GM21619 (cell line): Measurements from ENCODE around the gene TOMM6.
"Not testable (repeated sequence)": the region's sequence is repeated elsewhere in the genome, so short reads cannot be mapped to it uniquely, and the experiment has no call there.

Source experiments
- ATAC-seq: cut with Tn5 transposase; IDR thresholded peaks from one replicate; pipeline ENCODE4 v1.9.1; 2021; ENCODE audit not compliant: unreplicated experiment

The TOMM6 gene

DNA sequence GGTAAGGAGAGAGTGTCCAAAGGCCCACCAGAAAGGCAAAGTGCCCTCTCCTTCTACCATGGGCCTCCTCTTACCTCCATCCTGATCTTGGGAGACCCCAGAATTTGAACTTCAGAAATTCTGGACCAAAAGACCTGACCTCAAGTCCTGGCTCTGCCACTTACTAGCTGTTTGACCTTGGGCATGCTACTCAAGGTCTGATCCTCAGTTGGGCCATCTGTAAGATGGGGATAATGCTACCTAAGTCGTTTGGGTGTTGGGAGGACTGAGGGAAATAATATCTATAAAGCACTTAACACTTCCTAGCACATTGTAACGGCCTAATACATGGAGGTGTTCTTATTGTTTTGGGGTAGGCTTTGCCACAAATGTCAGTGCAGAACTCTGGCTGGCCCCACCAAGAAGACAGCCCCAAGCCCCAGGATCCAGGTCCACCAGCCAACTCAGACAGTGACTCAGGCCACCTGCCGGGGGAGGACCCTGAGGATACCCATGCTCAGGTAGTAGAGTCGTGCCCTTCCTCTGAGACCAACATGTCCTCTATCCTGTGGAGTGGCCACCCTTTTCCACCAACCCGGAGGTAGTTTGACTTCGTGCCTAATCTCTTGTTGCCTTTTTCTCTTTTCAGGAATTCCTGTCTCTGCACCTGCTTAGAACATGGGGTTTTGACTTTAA, 4.3 kb upstream of the TOMM6 start:
- ATAC-seq: no peak

DNA sequence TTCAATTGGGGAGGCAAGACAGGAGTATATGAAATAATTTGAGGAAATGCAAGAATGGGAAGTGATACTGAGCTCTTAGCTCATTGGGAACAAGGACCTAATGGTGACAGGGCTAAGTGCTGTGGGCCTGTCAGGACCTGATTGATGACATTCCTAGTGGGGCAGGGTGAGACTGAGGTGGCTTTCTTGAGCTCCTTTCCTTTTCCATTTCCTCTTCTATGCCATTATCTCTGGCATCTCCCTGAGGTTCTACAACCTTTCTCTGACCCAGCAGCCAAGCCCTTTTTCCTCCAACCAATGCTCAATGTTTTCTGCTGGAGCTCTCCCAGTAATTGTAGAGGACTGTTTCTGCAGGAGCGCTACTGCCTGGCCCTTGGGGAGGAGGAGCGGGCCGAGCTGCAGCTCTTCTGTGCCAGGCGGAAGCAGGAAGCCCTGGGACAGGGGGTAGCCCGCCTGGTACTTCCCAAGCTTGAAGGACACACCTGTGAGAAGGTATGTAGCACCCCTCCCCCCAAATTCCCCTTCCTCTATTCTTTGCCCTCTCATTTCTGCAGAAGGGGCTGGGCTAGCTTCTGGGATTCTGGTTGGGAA, 2.8 kb upstream of the TOMM6 start:
- no peak for ATAC-seq

DNA sequence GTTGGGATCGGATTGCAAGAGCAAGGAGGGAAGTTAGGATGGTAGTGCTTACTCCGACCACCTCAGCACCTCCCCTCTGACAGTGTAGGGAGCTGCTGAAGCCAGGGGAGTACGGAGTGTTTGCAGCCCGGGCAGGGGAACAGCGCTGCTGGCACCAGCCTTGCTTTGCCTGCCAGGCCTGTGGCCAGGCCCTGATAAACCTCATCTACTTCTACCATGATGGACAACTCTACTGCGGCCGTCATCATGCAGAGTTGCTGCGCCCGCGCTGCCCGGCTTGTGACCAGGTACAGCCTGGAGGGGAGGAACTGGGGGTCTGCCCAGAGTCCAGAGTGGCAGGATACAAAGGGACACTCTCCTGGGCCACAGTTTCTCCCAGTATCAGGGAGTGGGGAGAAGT, 2.2 kb upstream of the TOMM6 start:
- no peak for ATAC-seq

DNA sequence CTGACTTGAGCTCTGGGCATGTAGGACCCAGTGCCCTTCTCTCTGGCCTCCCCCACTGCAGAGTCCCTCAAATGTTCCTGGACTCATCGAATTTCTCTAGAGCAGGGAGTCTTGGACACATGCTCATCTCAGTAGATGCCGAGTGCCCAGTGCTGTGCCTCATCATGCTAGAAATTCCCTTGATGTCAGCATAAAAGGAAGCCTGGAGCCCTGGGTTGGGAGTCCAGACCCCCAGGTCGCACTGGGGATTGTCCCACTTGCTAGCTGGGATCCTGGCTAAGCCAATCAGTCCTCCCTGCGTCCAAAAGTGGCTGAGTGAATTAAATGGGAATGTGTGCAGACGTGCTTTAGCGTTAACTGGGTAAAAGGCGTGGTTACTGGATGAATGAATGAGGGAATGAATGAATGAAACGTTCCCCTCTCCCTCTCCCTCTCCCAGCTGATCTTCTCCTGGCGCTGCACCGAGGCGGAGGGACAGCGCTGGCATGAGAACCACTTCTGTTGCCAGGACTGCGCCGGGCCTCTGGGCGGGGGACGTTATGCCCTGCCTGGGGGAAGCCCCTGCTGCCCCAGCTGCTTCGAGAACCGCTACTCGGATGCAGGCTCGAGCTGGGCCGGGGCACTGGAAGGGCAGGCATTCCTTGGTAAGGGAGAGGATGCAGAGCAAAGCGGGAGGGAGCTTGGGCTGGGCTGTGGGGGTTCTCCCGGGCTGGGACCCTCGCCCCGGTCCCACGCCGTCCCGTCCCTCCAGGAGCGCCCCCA, 1.6 kb upstream of the TOMM6 start:
- peak; percentile 1 for ATAC-seq

DNA sequence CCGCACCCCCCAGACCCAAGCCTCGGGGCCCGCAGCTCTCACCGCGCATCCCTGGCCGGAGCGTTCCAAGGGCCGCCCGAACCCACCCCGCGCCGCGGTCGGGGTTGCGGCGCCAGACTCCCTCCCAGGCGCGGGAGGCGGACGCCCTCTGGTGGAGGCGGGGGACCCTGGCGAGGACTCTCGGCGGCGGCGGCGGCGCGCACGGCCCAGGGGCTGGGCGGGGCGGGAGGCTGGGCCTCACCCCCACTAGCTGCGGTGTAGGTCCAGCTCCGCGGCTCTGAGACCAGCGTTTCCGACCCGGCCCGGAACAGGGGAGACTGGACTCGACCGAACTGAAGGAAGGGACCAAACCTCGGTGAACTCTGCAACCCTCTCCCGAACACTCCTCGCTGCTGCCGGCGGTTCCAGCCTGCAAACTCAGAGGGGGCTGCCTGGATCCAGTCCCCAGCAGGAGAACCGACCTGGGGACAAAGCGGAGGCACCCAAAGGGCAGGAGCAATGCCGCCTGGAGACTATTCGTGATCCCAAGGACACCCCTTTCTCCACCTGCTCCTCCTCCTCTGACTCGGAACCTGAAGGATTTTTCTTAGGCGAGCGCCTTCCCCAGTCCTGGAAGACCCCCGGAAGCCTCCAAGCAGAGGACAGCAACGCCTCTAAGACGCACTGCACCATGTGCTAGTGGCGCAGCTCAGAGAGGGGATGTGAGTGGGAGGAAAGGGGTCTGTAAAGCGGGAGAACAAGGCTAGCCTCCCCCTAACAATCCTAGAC, 859 bp upstream of the TOMM6 start:
- peak; percentile 50 for ATAC-seq

DNA sequence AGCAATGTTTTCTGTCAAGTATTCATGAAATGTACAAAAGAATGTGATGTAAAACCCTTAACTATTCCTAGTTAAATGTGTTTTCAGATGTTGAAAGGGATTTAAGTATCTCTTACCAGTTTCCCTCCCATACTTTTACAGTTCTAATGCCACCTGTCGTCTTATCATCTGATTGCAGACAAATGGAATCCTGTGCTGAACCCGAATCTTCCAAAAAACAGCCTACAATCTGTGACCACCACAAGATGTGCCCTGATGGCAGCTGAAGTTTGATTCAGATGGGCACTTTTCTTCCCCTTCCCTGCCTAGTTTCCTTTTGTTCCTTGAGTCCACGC, 1.9 kb downstream of the TOMM6 start:
- no peak for ATAC-seq

DNA sequence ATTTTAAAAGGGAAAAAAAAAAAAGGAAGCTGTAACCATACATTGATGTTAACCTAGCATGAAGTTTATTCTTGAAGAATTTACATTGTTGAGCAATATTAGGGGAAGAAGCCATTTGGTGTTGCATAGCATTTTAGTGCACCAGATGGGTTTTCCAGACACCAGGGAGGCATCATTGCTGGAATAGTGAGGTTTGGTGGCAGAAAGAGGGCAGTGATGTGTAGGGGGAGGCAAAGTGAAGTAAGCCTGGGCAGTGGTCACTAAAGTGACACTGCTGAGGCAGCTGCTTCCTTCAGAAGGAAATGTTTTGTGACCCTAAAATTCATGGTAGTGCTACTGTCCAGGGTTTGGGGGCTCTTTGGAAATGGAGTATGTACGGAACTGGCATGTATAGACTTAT, 2.6 kb downstream of the TOMM6 start:
- ATAC-seq: no peak

DNA sequence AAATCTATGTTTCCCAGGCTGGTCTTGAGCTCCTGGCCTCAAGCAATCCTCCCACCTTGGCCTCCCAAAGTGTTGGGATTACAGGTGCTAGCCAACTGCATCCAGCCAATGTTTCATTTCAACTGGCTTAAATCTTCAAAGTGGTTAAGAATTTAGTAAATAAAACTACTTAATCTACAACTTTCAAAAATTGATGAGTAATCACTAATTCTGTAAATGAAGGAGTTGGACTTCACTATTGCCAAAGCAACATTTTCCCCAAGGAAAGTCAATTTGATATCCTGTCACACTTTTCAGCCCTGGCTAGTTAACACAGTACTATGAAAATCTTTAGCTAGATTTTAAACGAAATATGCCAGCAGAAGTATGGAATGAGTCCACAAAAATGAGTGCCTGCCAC, 3.8 kb downstream of the TOMM6 start:
- ATAC-seq: no peak

DNA sequence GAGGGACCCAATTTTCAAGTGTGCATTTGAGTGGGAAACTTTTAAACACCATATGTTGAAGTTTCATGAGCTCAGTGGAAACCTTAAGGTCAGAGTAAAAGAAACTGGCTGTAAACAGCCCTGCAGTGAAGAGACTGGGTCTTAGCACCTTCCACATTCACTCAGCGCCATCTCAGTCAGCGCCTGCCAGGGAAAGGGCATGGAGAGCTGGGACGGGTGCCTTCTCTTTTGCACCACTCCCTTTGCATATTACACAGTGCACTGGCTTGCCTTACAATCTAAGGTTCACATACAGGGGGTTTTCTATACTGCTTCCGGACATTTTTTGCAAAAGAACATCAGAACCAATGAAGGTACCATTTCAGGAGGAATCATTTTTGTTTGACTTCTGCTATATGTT, 4.5 kb downstream of the TOMM6 start:
- ATAC-seq: no peak

DNA sequence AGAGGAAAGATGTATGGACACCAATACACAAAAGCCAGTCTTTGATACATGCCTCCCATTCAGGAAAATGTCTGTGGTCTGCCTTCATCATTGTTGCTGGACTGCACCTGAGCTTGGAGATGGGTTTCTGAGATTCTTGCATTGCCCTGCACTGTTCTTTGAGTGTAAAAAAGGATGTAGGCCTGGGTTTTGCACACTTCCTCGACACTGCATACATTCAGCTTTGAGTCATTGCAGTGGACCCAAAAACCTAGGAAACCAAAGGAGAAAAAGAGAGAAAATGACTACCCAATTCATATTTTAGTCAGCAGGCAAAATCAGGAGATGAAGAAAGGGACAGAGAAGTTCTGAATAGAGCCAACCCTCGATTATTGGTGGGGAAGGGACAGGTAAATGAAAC, 9.0 kb downstream of the TOMM6 start:
- ATAC-seq: no peak

DNA sequence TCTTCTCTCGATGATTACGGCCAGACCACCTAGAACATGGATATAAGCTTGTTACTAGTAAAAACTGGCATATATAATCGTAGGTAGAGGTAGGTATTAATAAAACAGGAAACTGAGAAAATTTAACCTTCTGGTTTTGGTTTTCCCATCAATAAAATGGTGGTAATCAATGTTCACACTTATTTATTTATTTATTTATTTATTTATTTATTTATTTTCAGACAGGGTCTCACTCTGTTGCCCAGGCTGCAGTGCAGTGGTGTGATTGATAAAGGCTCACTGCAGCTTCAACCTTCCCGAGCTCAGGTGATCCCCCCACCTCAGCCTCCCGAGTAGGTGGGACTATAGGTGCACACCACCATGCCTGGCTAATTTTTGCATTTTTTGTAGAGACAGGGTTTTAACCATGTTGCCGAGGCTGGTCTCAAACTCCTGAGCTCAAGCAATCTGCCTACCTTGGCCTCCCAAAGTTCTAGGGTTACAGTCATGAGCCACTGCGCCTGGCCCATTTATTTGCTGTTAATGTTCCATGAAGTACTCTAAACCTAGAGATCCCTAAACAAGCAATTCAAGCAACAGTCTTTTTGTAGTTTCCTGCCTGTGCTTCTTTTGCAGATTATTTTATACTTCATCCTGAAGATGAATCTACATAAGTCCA, 11.5 kb downstream of the TOMM6 start:
- ATAC-seq: no peak

DNA sequence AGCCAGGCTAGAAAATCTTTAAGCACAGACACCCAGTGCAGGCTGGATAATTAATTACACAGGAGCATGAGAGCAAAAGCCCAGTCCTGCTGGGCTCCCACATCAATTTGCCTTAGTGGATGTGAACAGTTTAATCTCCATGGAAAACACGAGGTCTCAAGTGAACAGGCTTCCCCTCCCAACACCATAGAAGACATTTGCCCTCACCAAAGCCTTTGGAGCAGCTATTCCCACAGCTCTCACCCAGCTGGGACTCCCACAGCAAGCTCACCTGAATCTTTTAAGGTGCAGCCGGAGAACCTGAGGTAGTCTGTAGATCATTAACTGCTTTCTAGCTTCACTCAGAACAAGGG, 12.0 kb downstream of the TOMM6 start:
- no peak for ATAC-seq

DNA sequence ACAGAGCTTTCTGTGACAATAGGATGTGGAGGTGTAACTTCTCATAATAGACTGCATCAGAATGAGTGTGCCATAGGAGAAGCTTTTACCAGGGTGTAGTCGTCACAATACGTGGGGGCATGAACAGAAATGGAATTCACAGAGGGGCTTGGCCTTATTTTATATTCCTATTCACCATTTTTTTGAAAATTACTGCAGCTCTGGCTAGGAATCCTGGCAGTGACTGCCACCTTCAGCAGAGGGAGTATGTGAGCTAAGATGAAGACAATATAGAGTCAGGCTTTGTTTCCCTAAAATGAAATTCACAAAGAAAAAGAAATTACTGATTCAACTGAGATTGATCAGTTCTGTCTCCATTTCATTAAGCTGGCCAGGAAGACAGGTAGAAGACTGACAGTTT, 13.9 kb downstream of the TOMM6 start:
- ATAC-seq: no peak

DNA sequence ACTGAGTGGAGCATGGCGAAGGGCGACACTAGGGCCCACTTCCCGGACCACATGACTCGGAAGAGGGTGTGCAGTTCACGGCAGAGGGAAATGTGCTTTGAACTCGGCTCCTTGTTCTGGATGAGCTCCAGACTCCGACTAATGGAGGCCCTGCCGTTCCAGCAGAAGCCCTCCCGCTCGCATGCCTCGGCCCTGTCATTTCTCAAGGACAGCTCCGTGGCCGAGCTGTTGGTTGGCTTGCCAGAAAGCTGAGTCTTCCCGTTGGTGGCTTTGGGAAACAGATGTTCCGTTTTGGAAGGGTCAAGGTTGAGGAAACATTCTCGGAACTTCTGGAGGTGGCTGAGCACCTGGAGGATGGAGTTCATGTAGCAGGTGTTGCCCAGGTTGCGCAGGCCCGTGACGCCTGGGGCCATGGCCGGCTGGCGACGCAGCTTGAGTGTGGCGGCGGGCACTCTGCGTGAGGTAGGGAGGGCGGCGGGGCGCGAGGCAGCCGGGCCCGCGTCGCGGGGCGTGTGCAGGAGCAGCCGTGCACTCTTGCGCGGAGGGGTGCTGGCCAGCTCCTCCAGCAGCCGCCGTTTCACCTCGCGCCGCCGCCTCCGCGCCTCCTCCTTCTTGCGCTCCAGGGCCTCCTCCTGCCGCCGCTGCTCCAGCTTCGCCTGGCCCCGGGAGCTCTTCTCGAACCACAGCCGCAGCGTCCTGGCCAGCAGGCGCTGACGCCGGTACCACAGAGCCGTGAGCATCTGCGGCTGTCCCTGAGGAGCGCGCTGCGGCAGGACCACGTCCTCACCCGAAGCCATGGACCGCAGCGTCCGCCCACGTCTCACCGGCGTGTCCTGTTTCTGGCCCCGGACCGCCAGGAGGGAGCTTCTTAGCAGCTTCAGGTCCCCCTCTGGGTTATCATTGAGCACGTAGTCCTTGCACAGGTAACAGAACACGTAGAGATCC, 18.6 kb downstream of the TOMM6 start:
- ATAC-seq: no peak

DNA sequence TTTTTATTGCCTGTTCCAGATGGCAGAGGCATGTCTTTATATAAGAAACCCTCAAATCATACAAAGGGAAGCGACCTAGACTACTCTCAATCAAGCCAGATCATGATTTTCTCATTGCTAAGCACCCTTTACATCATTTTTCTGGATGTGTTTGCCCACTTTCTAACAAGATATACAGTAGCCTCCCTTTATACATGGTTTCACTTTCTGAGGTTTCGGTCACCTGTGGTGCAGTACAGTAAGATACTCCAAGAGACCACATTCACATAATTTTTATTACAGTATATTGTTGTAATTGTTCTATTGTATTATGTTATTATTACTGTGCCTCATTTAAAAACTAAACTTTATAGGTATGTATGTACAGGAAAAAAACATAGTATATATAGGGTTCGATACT, 23.6 kb downstream of the TOMM6 start:
- ATAC-seq: no peak

DNA sequence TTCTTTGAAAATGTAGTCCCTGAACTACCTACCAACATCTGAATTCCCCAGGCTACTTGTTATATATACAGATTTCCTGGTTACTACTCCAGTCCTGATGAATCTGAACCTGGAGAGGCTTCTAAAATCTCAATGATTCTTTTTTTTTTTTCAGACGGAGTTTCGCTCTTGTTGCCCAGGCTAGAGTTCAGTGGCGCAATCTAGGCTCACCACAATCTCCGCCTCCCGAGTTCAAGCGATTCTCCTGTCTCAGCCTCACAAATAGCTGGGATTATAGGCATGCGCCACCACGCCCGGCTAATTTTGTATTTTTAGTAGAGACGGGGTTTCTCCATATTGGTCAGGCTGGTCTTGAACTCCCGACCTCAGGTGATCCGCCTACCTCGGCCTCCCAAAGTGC, 24.5 kb downstream of the TOMM6 start:
- not testable (repeated sequence) for ATAC-seq

DNA sequence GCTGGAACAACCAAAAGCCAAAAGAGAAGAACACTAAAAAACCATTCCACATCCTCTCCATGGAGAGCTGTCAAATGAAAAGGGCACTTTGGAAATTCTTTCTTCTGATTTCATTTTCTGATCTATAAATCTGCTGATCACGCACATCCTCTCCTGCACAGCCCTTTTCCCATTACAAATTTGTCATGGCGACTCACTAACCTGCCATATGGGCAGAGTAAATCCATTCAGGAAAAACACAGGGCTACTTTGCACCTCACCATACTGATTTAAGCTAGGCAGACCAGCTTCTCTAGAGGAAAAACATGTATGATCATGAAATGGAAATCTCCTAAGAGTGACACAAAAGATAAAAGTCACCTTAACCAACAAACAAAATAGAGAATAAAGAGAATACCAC, 26.0 kb downstream of the TOMM6 start:
- no peak for ATAC-seq

DNA sequence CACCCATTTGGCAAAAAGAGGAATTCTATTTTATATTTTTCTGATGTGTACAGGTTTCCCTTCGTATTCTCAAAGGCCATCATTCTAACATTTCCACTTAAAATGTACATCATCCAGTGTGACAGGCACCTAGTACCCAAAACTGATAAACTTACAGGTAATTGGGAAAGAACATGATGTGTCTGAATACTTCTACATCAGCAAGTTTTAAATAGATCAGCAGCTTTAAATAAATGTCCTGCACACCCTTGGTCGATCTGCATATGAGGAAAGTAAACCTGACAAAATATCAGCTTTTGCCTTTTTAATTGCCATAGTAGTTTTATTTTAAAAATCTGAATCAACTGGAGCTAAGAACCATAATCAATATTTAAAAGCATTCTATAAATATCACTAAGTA, 26.5 kb downstream of the TOMM6 start:
- ATAC-seq: no peak

DNA sequence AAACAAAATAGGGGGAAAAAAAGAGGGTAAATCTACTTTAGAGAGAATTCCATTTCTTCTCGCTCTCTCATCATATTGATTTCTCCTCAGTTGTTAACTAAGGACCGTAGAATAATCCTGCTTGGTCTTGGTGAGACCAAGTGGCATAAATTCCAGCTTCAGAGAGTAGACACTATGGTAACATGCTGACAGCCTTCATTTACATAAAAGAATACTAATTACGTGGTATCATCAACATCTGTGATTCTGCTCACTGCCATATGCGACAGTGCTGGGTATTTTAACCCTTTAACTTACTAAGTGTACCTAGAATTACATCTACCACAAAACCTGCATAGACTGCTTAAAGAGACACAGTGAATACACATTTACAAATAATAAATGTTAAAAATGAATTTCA, 27.1 kb downstream of the TOMM6 start:
- no peak for ATAC-seq

DNA sequence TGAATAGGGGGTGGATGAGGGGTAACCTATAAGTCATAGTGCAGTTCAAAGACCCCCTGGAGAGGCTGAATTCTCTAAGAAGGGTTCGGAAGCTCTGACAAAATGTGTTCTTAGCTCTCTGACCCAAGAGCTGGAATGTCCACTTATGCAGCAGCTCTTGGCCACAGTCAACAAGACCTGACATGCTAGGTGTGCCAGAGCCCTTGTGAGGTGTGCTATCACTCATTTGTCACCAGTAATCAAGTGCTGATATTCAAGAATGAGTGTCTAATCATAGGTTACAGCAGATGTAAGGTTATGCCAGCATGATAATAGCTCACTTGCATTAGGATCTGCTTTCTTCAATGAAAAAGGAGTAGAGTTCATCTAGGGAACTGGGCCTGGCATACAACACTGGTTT, 28.1 kb downstream of the TOMM6 start:
- no peak for ATAC-seq
